ENCODE results near the gene MZT2A.
"Not testable (repeated sequence)": the region's sequence is repeated elsewhere in the genome, so short reads cannot be mapped to it uniquely, and the experiment has no call there.

DNA sequence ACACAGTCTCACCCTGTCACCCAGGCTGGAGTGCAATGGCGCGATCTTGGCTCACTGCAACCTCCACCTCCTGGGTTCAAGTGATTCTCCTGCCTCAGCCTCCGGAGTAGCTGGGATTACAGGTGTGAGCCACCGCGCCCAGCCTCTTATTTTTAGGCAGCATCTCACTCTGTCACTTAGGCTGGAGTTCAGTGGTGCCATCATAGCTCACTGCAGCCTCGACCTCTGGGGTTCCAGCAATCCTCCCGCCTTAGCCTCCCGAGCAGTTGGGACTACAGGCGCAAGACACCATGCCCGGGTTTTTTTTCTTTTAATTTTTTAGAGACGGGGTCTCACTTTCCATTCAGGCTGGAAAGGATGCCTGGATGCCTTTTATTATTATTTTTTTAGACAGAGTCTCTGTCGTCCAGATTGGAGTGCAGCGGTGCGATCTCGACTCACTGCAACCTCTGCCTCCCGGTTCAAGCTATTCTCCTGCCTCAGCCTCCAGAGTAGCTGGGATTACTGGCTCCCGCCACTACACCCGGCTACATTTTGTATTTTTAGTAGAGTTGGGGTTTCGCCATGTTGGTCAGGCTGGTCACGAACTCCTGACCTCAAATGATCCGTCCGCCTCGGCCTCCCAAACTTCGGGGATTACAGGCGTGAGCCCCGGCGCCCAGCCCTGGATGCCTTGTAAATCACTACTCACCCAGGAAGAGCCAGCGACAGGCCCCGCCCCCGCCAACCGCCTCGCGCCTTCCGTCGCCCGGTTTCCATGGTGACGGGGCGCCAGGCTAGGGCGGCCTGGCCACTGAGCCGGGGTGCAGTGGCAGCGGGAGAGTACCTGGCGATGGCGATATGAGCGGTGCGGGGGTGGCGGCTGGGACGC lies 35.2 kb upstream of the MZT2A start, which contains the start of gene CCDC74A:
- not testable (repeated sequence) for TF ChIP-seq POLR2A (IDR thresholded peaks at IDR 0.05; ENCODE audit: low read length); GATA1 (IDR thresholded peaks at IDR 0.05; ENCODE audit: low read depth, low read length)
